Muscle layer of duodenum (tissue), 2 donors: ENCODE measurements around the gene ERI2.
"Not testable (repeated sequence)": the region's sequence is repeated elsewhere in the genome, so short reads cannot be mapped to it uniquely, and the experiment has no call there.

Experiments used
- H3K27ac ChIP-seq: one replicate; pipeline ENCODE4 v1.7.0; 2013; ENCODE audit warnings: mild to moderate bottlenecking, low read length
- H3K27me3 ChIP-seq: one replicate; pipeline ENCODE4 v1.7.0; 2013; ENCODE audit warnings: low read depth, mild to moderate bottlenecking, control low read depth, low read length
- H3K36me3 ChIP-seq, 2 donors: one replicate each; pipeline ENCODE4 v1.7.0; 2013; ENCODE audit warnings: low read length in 2 of 2, control low read depth in 1 of 2, mild to moderate bottlenecking in 1 of 2; ENCODE audit not compliant: insufficient read depth in 2 of 2, control insufficient read depth in 1 of 2
- H3K4me1 ChIP-seq, 2 donors: one replicate each; pipeline ENCODE4 v1.7.0; 2013; ENCODE audit warnings: low read length in 2 of 2, mild to moderate bottlenecking in 2 of 2, control low read depth in 1 of 2, moderate library complexity in 1 of 2; ENCODE audit not compliant: insufficient read depth in 2 of 2, control insufficient read depth in 1 of 2
- H3K4me3 ChIP-seq, 2 donors: one replicate each; pipeline ENCODE4 v1.7.0; 2013; ENCODE audit warnings: low read length in 2 of 2, low read depth in 1 of 2, mild to moderate bottlenecking in 1 of 2
- H3K9me3 ChIP-seq, 2 donors: one replicate each; pipeline ENCODE4 v1.7.0; 2013; ENCODE audit warnings: low read length in 2 of 2, control low read depth in 1 of 2, mild to moderate bottlenecking in 1 of 2; ENCODE audit not compliant: control insufficient read depth in 1 of 2
- donor health status: healthy.

Gene ERI2

GRCh38 chr16:20812510-20812909 lies 6.2 kb upstream of the ERI2 start:
- Histone ChIP-seq H3K27ac (no peak overlapping the region), H3K27me3 (no peaks in the 10 kb centered on the region), H3K4me1 (no peaks in the 10 kb centered on the region), H3K4me3 (no peak overlapping the region), H3K36me3 (peaks cover 0 to 8% of the 10 kb centered on the region in 2 donors), H3K9me3 (no peaks in the 10 kb centered on the region)

- Histone ChIP-seq H3K4me3 (no peak overlapping the region), H3K4me1 (no peaks in the 10 kb centered on the region), H3K36me3 (peaks cover 0 to 8% of the 10 kb centered on the region in 2 donors), H3K9me3 (no peaks in the 10 kb centered on the region), H3K27ac (no peak overlapping the region), H3K27me3 (no peaks in the 10 kb centered on the region)
Measured at GRCh38 chr16:20811889-20812439, 5.7 kb upstream of the ERI2 start.

- H3K27ac ChIP-seq, result no peak overlapping the region
- no peak overlapping the region for H3K4me3 ChIP-seq
- no peaks in the 10 kb centered on the region for H3K9me3 ChIP-seq
- no peaks in the 10 kb centered on the region for H3K27me3 ChIP-seq
- no peaks in the 10 kb centered on the region for H3K36me3 ChIP-seq
- H3K4me1 ChIP-seq, result peaks cover 3 to 4% of the 10 kb centered on the region in 2 donors
Measured at GRCh38 chr16:20807862-20808261, 1.6 kb upstream of the ERI2 start.

GRCh38 chr16:20805684-20806167 lies 546 bp downstream of the ERI2 start:
- not testable (repeated sequence) for H3K27me3 ChIP-seq, H3K9me3 ChIP-seq, H3K36me3 ChIP-seq, H3K4me1 ChIP-seq
- Histone ChIP-seq H3K27ac (peak overlapping the region; percentile 88), H3K4me3 (peak overlapping the region; percentile 83 to 86)

- Histone ChIP-seq H3K4me3 (no peak overlapping the region), H3K9me3 (no peaks in the 10 kb centered on the region), H3K36me3 (peaks cover under 1 to 5% of the 10 kb centered on the region in 2 donors), H3K27ac (no peak overlapping the region), H3K27me3 (no peaks in the 10 kb centered on the region), H3K4me1 (peaks cover 3 to 4% of the 10 kb centered on the region in 2 donors)
Measured at GRCh38 chr16:20803561-20804214, 2.6 kb downstream of the ERI2 start.

- Histone ChIP-seq H3K9me3 (no peaks in the 10 kb centered on the region), H3K4me3 (no peak overlapping the region), H3K27ac (no peak overlapping the region), H3K4me1 (peaks cover 3 to 4% of the 10 kb centered on the region in 2 donors), H3K36me3 (peaks cover 6 to 10% of the 10 kb centered on the region in 2 donors), H3K27me3 (no peaks in the 10 kb centered on the region)
Measured at GRCh38 chr16:20803192-20803560, 3.1 kb downstream of the ERI2 start.

GRCh38 chr16:20801278-20801677 lies 5.0 kb downstream of the ERI2 start:
- Histone ChIP-seq H3K9me3 (no peaks in the 10 kb centered on the region), H3K4me3 (no peak overlapping the region), H3K27ac (no peak overlapping the region), H3K27me3 (no peaks in the 10 kb centered on the region), H3K36me3 (peaks cover 12 to 22% of the 10 kb centered on the region in 2 donors), H3K4me1 (peaks cover 3 to 4% of the 10 kb centered on the region in 2 donors)

GRCh38 chr16:20799599-20799998 lies 6.7 kb downstream of the ERI2 start:
- H3K27me3 ChIP-seq, result no peaks in the 10 kb centered on the region
- H3K4me1 ChIP-seq, result peaks cover under 1 to 3% of the 10 kb centered on the region in 2 donors
- H3K27ac ChIP-seq, result no peak overlapping the region
- peaks cover 12 to 34% of the 10 kb centered on the region in 2 donors for H3K36me3 ChIP-seq
- no peak overlapping the region for H3K4me3 ChIP-seq
- H3K9me3 ChIP-seq, result no peaks in the 10 kb centered on the region

- H3K36me3 ChIP-seq, result peaks cover 12 to 34% of the 10 kb centered on the region in 2 donors
- no peak overlapping the region for H3K27ac ChIP-seq
- H3K4me3 ChIP-seq, result no peak overlapping the region
- no peaks in the 10 kb centered on the region for H3K9me3 ChIP-seq
- H3K27me3 ChIP-seq, result no peaks in the 10 kb centered on the region
- H3K4me1 ChIP-seq, result peaks cover 0 to under 1% of the 10 kb centered on the region in 2 donors
Measured at GRCh38 chr16:20798364-20798763, 7.9 kb downstream of the ERI2 start.

- Histone ChIP-seq H3K27ac (no peak overlapping the region), H3K36me3 (peaks cover 0 to 17% of the 10 kb centered on the region in 2 donors)
Measured at GRCh38 chr16:20791923-20792612, 14.2 kb downstream of the ERI2 start.

GRCh38 chr16:20789130-20789529 lies 17.1 kb downstream of the ERI2 start:
- Histone ChIP-seq H3K9me3 (no peaks in the 10 kb centered on the region), H3K36me3 (no peaks in the 10 kb centered on the region), H3K4me3 (no peak overlapping the region), H3K4me1 (no peaks in the 10 kb centered on the region), H3K27me3 (no peaks in the 10 kb centered on the region), H3K27ac (no peak overlapping the region)

More at GRCh38 chr16:20791923-20792612, 14.2 kb downstream of the ERI2 start:
- Histone ChIP-seq H3K27me3 (no peaks in the 10 kb centered on the region), H3K4me3 (no peak overlapping the region), H3K4me1 (no peaks in the 10 kb centered on the region), H3K9me3 (no peaks in the 10 kb centered on the region)
